Adrenal gland (tissue), 5 donors: Measurements from ENCODE around the gene PACS2.

Source experiments
- CTCF ChIP-seq, 6 experiments: fragments of 450-650 bp in 4 of 6; fragments of 200-600 bp in 2 of 6; sonication (generic) in 1 of 6; IDR thresholded peaks; 1 replicate in 5 of 6; 2 replicates in 1 of 6; pipeline versions ENCODE4 v1.5.1 to v1.8.0; 2016 to 2021; ENCODE audit warnings: antibody characterized with exemption in 6 of 6, mild to moderate bottlenecking in 2 of 6, moderate library complexity in 1 of 6
- POLR2A ChIP-seq, 2 donors: fragments of 450-650 bp; IDR thresholded peaks; one replicate each; pipeline ENCODE4 v1.6.1; 2017; ENCODE audit warnings: antibody characterized with exemption in 2 of 2, mild to moderate bottlenecking in 2 of 2, moderate library complexity in 1 of 2
- donor health status: DM: no; HTN: no; CAD: no.

- no peak for TF ChIP-seq CTCF (IDR thresholded peaks at IDR 0.05)
- TF ChIP-seq POLR2A (IDR thresholded peaks at IDR 0.05), result no peak
These were observed 17.2 kb downstream of the PACS2 start for GRCh38 chr14:105331575-105332349.
